ENCODE results near the gene C16orf96.

GRCh38 chr16:4603624-4604170, 47.6 kb downstream of the C16orf96 start:
- TF ChIP-seq RAD21 (IDR thresholded peaks at IDR 0.05; ENCODE audit: low read depth) = no peak
- no peak for TF ChIP-seq EP300 (IDR thresholded peaks at IDR 0.05; ENCODE audit: borderline replicate concordance)
- no peak for TF ChIP-seq MAX (IDR thresholded peaks at IDR 0.05)
- TF ChIP-seq, protein P1, sequence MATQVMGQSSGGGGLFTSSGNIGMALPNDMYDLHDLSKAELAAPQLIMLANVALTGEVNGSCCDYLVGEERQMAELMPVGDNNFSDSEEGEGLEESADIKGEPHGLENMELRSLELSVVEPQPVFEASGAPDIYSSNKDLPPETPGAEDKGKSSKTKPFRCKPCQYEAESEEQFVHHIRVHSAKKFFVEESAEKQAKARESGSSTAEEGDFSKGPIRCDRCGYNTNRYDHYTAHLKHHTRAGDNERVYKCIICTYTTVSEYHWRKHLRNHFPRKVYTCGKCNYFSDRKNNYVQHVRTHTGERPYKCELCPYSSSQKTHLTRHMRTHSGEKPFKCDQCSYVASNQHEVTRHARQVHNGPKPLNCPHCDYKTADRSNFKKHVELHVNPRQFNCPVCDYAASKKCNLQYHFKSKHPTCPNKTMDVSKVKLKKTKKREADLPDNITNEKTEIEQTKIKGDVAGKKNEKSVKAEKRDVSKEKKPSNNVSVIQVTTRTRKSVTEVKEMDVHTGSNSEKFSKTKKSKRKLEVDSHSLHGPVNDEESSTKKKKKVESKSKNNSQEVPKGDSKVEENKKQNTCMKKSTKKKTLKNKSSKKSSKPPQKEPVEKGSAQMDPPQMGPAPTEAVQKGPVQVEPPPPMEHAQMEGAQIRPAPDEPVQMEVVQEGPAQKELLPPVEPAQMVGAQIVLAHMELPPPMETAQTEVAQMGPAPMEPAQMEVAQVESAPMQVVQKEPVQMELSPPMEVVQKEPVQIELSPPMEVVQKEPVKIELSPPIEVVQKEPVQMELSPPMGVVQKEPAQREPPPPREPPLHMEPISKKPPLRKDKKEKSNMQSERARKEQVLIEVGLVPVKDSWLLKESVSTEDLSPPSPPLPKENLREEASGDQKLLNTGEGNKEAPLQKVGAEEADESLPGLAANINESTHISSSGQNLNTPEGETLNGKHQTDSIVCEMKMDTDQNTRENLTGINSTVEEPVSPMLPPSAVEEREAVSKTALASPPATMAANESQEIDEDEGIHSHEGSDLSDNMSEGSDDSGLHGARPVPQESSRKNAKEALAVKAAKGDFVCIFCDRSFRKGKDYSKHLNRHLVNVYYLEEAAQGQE (IDR thresholded peaks at IDR 0.05; ENCODE audit: low read depth) = no peak
- no peak for TF ChIP-seq USF1 (IDR thresholded peaks at IDR 0.05)
- TF ChIP-seq YY1 (IDR thresholded peaks at IDR 0.05; ENCODE audit: low read depth) = no peak
- TF ChIP-seq EGR1 (IDR thresholded peaks at IDR 0.05) = no peak
- TF ChIP-seq CREB1 (IDR thresholded peaks at IDR 0.05; ENCODE audit: low read depth) = no peak
